Measurements from ENCODE around the gene SLC7A5. TPM values are rescaled to one million over a fixed set of nuclear protein-coding genes. Genes with fewer than 3 reads are reported as not detected.
"Not testable (repeated sequence)": the region's sequence is repeated elsewhere in the genome, so short reads cannot be mapped to it uniquely, and the experiment has no call there.

SLC7A5 gene
- total RNA-seq, 1 experiment from 2014 or later = 222 TPM

- DNase-seq (ENCODE audit: extremely low read depth, low read depth) = no peak
Observed at GRCh38 chr16:87836346-87836843, 32.9 kb downstream of the SLC7A5 start.

- DNase-seq (ENCODE audit: extremely low read depth, low read depth) = no peak
Observed at GRCh38 chr16:87835882-87836331, 33.4 kb downstream of the SLC7A5 start.

- DNase-seq (ENCODE audit: extremely low read depth, low read depth) = no peak
Observed at GRCh38 chr16:87834668-87835473, 34.4 kb downstream of the SLC7A5 start.

GRCh38 chr16:87834005-87834667, 35.2 kb downstream of the SLC7A5 start:
- DNase-seq (ENCODE audit: extremely low read depth, low read depth) = no peak

GRCh38 chr16:87833548-87833947, 35.8 kb downstream of the SLC7A5 start:
- DNase-seq (ENCODE audit: extremely low read depth, low read depth) = no peak

GRCh38 chr16:87832741-87833502, 36.4 kb downstream of the SLC7A5 start:
- no peak for DNase-seq (ENCODE audit: extremely low read depth, low read depth)

GRCh38 chr16:87832137-87832527, 37.2 kb downstream of the SLC7A5 start:
- DNase-seq (ENCODE audit: extremely low read depth, low read depth) = no peak

- no peak for DNase-seq (ENCODE audit: extremely low read depth, low read depth)
Observed at GRCh38 chr16:87831421-87832136, 37.7 kb downstream of the SLC7A5 start.

- DNase-seq (ENCODE audit: extremely low read depth, low read depth) = no peak
Observed at GRCh38 chr16:87830673-87831420, 38.5 kb downstream of the SLC7A5 start.

- no peak for DNase-seq (ENCODE audit: extremely low read depth, low read depth)
Observed at GRCh38 chr16:87829988-87830672, 39.2 kb downstream of the SLC7A5 start.

GRCh38 chr16:87829622-87829980, 39.7 kb downstream of the SLC7A5 start:
- DNase-seq (ENCODE audit: extremely low read depth, low read depth) = no peak

- no peak for DNase-seq (ENCODE audit: extremely low read depth, low read depth)
Observed at GRCh38 chr16:87828907-87829621, 40.2 kb downstream of the SLC7A5 start.

- DNase-seq (ENCODE audit: extremely low read depth, low read depth) = no peak
Observed at GRCh38 chr16:87828071-87828906, 41.0 kb downstream of the SLC7A5 start.

- not testable (repeated sequence) for DNase-seq (ENCODE audit: extremely low read depth, low read depth)
Observed at GRCh38 chr16:87827588-87827915, 41.8 kb downstream of the SLC7A5 start.

GRCh38 chr16:87826798-87827587, 42.3 kb downstream of the SLC7A5 start:
- no peak for DNase-seq (ENCODE audit: extremely low read depth, low read depth)

GRCh38 chr16:87826407-87826797, 42.9 kb downstream of the SLC7A5 start:
- not testable (repeated sequence) for DNase-seq (ENCODE audit: extremely low read depth, low read depth)

GRCh38 chr16:87825842-87826120, 43.5 kb downstream of the SLC7A5 start:
- DNase-seq (ENCODE audit: extremely low read depth, low read depth) = not testable (repeated sequence)

Measured in NCI-H460 (cell line).